ENCODE results near the gene ALPK1. TPM values are rescaled to one million over a fixed set of nuclear protein-coding genes. Genes with fewer than 3 reads are reported as not detected.

The ALPK1 gene
- total RNA-seq, 1 experiment from 2014 or later: 0.17 TPM

DNA sequence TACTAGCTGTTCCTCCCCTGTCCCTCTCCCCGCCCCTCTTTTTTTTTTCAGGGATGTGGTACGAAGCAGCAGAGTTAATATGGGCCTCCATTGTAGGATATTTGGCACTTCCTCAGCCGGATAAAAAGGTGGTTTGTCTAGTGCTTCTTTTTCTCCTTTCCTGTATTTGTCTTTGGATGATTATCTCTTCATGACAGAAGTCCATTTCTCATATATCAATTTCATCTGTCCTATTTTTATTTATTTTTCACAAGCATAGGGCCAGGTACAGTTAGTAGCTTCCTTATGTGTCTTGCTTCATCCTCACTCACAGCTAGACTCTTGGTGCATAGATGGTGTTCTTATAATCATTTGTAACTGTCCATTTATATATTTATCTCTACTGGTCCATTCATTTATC lies 129.2 kb downstream of the ALPK1 start:
- no peak overlapping the region for H3K4me2 ChIP-seq (ENCODE audit: insufficient read depth, insufficient read length, low read length)
- H2BK12ac ChIP-seq (ENCODE audit: insufficient read length, low read depth, low read length): no peak overlapping the region
- H3K27me3 Mint-ChIP-seq (ENCODE audit: low read depth): peaks cover 17% of the 10 kb centered on the region
- no peak overlapping the region for H2AK5ac ChIP-seq (ENCODE audit: insufficient read length, low read length)
- H3K9me3 ChIP-seq (ENCODE audit: control insufficient read depth, low read depth, low read length): no peaks in the 10 kb centered on the region
- no peak overlapping the region for H3K4ac ChIP-seq (ENCODE audit: low read depth, low read length)
- H3K14ac ChIP-seq (ENCODE audit: insufficient read depth, low read length): no peak overlapping the region
- no peaks in the 10 kb centered on the region for H3K27me3 ChIP-seq (ENCODE audit: insufficient read depth, low read length)
- H2AFZ ChIP-seq (ENCODE audit: low read length): no peak overlapping the region
- H2BK5ac ChIP-seq (ENCODE audit: insufficient read length, low read length): no peak overlapping the region
- H3K56ac ChIP-seq (ENCODE audit: insufficient read length, low read depth, low read length): no peak overlapping the region
- H3K23me2 ChIP-seq (ENCODE audit: insufficient read length, low read depth, low read length, poor library complexity, severe bottlenecking): no peaks in the 10 kb centered on the region
- no CpG with 5 or more reads among the region's 3 CpGs for WGBS (ENCODE audit: extremely low coverage, insufficient read length, low lambda C conversion rate)
- TF ChIP-seq, protein P1, sequence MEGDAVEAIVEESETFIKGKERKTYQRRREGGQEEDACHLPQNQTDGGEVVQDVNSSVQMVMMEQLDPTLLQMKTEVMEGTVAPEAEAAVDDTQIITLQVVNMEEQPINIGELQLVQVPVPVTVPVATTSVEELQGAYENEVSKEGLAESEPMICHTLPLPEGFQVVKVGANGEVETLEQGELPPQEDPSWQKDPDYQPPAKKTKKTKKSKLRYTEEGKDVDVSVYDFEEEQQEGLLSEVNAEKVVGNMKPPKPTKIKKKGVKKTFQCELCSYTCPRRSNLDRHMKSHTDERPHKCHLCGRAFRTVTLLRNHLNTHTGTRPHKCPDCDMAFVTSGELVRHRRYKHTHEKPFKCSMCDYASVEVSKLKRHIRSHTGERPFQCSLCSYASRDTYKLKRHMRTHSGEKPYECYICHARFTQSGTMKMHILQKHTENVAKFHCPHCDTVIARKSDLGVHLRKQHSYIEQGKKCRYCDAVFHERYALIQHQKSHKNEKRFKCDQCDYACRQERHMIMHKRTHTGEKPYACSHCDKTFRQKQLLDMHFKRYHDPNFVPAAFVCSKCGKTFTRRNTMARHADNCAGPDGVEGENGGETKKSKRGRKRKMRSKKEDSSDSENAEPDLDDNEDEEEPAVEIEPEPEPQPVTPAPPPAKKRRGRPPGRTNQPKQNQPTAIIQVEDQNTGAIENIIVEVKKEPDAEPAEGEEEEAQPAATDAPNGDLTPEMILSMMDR (conservative IDR thresholded peaks at IDR 0.05): no peak
- H3K27ac Mint-ChIP-seq: no peak overlapping the region
- H3K27ac ChIP-seq (ENCODE audit: insufficient read length, low read depth, low read length): no peak overlapping the region
- no peaks in the 10 kb centered on the region for H3K9me3 Mint-ChIP-seq
- no peaks in the 10 kb centered on the region for H3K4me1 ChIP-seq (ENCODE audit: insufficient read depth, low read length)
- H3T11ph ChIP-seq (ENCODE audit: low read length): no peak overlapping the region
- no peak overlapping the region for H3K18ac ChIP-seq (ENCODE audit: insufficient read length, low read depth, low read length)
- H4K91ac ChIP-seq (ENCODE audit: insufficient read length, low read depth, low read length): no peak overlapping the region
- H3K36me3 Mint-ChIP-seq (ENCODE audit: insufficient read depth in 1 of 3, low read depth in 3 of 3): no peaks in the 10 kb centered on the region
- no peaks in the 10 kb centered on the region for H3K79me1 ChIP-seq (ENCODE audit: insufficient read depth, low read depth, low read length, poor library complexity, severe bottlenecking)
- no peaks in the 10 kb centered on the region for H3K79me2 ChIP-seq (ENCODE audit: insufficient read depth, low read length)
- H3K4me1 Mint-ChIP-seq: peaks cover 7 to 9% of the 10 kb centered on the region in 2 experiments
- H2BK15ac ChIP-seq (ENCODE audit: low read depth, low read length): no peak overlapping the region
- no peak for DNase-seq
- no peak overlapping the region for H3K9ac ChIP-seq (ENCODE audit: extremely low read depth, insufficient read length, low read length)
- no peak overlapping the region for H4K5ac ChIP-seq (ENCODE audit: insufficient read length, low read depth, low read length)
- no peak overlapping the region for H3K23ac ChIP-seq (ENCODE audit: insufficient read length, low read depth, low read length)
- H4K8ac ChIP-seq (replicated peaks; ENCODE audit: insufficient read length, low read depth, low read length): no peak overlapping the region
- H2BK20ac ChIP-seq (ENCODE audit: low read depth, low read length, poor library complexity, severe bottlenecking): no peak overlapping the region
- H4K20me1 ChIP-seq (ENCODE audit: control insufficient read depth, insufficient read depth, insufficient read length): no peaks in the 10 kb centered on the region
- H2BK120ac ChIP-seq (ENCODE audit: low read depth, low read length, poor library complexity, severe bottlenecking): no peak overlapping the region
- no peak overlapping the region for H3K4me3 Mint-ChIP-seq

Data from H9 (cell line).